ENCODE data around the gene ISG20L2.
"Not testable (repeated sequence)": the region's sequence is repeated elsewhere in the genome, so short reads cannot be mapped to it uniquely, and the experiment has no call there.

The ISG20L2 gene

GRCh38 chr1:156766298-156767100 is 37.9 kb upstream of the ISG20L2 start:
- no peak for TF ChIP-seq JUND (IDR thresholded peaks at IDR 0.05; ENCODE audit: low read depth)
- DNase-seq (ENCODE audit: low read depth in 1 of 2, low spot score in 1 of 2): no peak
- in situ Hi-C loops (cut with HindIII; ENCODE audit: low pct_unique_long_range_greater_than_20kb, low sequenced_read_pairs): no loop called here

GRCh38 chr1:156765666-156766065 is 37.1 kb upstream of the ISG20L2 start:
- in situ Hi-C loops (cut with HindIII; ENCODE audit: low pct_unique_long_range_greater_than_20kb, low sequenced_read_pairs): no loop called here
- no peak for DNase-seq (ENCODE audit: low read depth in 1 of 2, low spot score in 1 of 2)
- no peak for TF ChIP-seq JUND (IDR thresholded peaks at IDR 0.05; ENCODE audit: low read depth)

GRCh38 chr1:156765136-156765535 is 36.6 kb upstream of the ISG20L2 start:
- in situ Hi-C loops (cut with HindIII; ENCODE audit: low pct_unique_long_range_greater_than_20kb, low sequenced_read_pairs): not testable (repeated sequence)

GRCh38 chr1:156760796-156761104 is 32.2 kb upstream of the ISG20L2 start:
- in situ Hi-C loops (cut with HindIII; ENCODE audit: low pct_unique_long_range_greater_than_20kb, low sequenced_read_pairs): no loop called here
- no peak for TF ChIP-seq JUND (IDR thresholded peaks at IDR 0.05; ENCODE audit: low read depth)
- DNase-seq (ENCODE audit: low read depth in 1 of 2, low spot score in 1 of 2): no peak

More at GRCh38 chr1:156765136-156765535, 36.6 kb upstream of the ISG20L2 start:
- not testable (repeated sequence) for DNase-seq (ENCODE audit: low read depth in 1 of 2, low spot score in 1 of 2)

GRCh38 chr1:156760092-156760795 is 31.7 kb upstream of the ISG20L2 start:
- DNase-seq (ENCODE audit: low read depth in 1 of 2, low spot score in 1 of 2): no peak
- in situ Hi-C loops (cut with HindIII; ENCODE audit: low pct_unique_long_range_greater_than_20kb, low sequenced_read_pairs): no loop called here
- no peak for TF ChIP-seq JUND (IDR thresholded peaks at IDR 0.05; ENCODE audit: low read depth)

GRCh38 chr1:156757572-156758253 is 29.1 kb upstream of the ISG20L2 start:
- DNase-seq (ENCODE audit: low read depth in 1 of 2, low spot score in 1 of 2); in situ Hi-C loops (cut with HindIII; ENCODE audit: low pct_unique_long_range_greater_than_20kb, low sequenced_read_pairs): not testable (repeated sequence)

- no peak for TF ChIP-seq JUND (IDR thresholded peaks at IDR 0.05; ENCODE audit: low read depth)
- in situ Hi-C loops (cut with HindIII; ENCODE audit: low pct_unique_long_range_greater_than_20kb, low sequenced_read_pairs): no loop called here
- no peak for DNase-seq (ENCODE audit: low read depth in 1 of 2, low spot score in 1 of 2)
Observed at GRCh38 chr1:156756355-156756754, 27.8 kb upstream of the ISG20L2 start.

GRCh38 chr1:156755527-156755950 is 27.0 kb upstream of the ISG20L2 start:
- in situ Hi-C loops (cut with HindIII; ENCODE audit: low pct_unique_long_range_greater_than_20kb, low sequenced_read_pairs): no loop called here
- no peak for DNase-seq (ENCODE audit: low read depth in 1 of 2, low spot score in 1 of 2)

GRCh38 chr1:156754219-156754618 is 25.7 kb upstream of the ISG20L2 start:
- no peak for TF ChIP-seq JUND (IDR thresholded peaks at IDR 0.05; ENCODE audit: low read depth)
- in situ Hi-C loops (cut with HindIII; ENCODE audit: low pct_unique_long_range_greater_than_20kb, low sequenced_read_pairs): no loop called here
- DNase-seq (ENCODE audit: low read depth in 1 of 2, low spot score in 1 of 2): no peak

More at GRCh38 chr1:156755527-156755950, 27.0 kb upstream of the ISG20L2 start:
- TF ChIP-seq JUND (IDR thresholded peaks at IDR 0.05; ENCODE audit: low read depth): no peak

- DNase-seq (ENCODE audit: low read depth in 1 of 2, low spot score in 1 of 2): peak in 1 of 2 experiments; percentile 53
- in situ Hi-C loops (cut with HindIII; ENCODE audit: low pct_unique_long_range_greater_than_20kb, low sequenced_read_pairs): no loop called here
Observed at GRCh38 chr1:156752843-156753482, 24.4 kb upstream of the ISG20L2 start.

GRCh38 chr1:156751757-156752481 is 23.4 kb upstream of the ISG20L2 start:
- in situ Hi-C loops (cut with HindIII; ENCODE audit: low pct_unique_long_range_greater_than_20kb, low sequenced_read_pairs): no loop called here
- TF ChIP-seq JUND (IDR thresholded peaks at IDR 0.05; ENCODE audit: low read depth): no peak
- DNase-seq (ENCODE audit: low read depth in 1 of 2, low spot score in 1 of 2): peak; percentile 90 to 99

More at GRCh38 chr1:156752843-156753482, 24.4 kb upstream of the ISG20L2 start:
- TF ChIP-seq JUND (IDR thresholded peaks at IDR 0.05; ENCODE audit: low read depth): no peak

GRCh38 chr1:156751451-156751756 is 22.8 kb upstream of the ISG20L2 start, which contains the start of gene HDGF:
HDGF (minus strand) TSS chr1:156751675; CDS start chr1:156751429, 246 bp downstream.
- no peak for DNase-seq (ENCODE audit: low read depth in 1 of 2, low spot score in 1 of 2)
- in situ Hi-C loops (cut with HindIII; ENCODE audit: low pct_unique_long_range_greater_than_20kb, low sequenced_read_pairs): no loop called here
- no peak for TF ChIP-seq JUND (IDR thresholded peaks at IDR 0.05; ENCODE audit: low read depth)

All from T47D (cell line).